ENCODE results near the gene GYPC.
"Not testable (repeated sequence)": the region's sequence is repeated elsewhere in the genome, so short reads cannot be mapped to it uniquely, and the experiment has no call there.

Gene GYPC

GRCh38 chr2:126703311-126703710 lies 47.4 kb downstream of the GYPC start:
- no peak for DNase-seq

- no peak for DNase-seq
Measured at GRCh38 chr2:126704434-126705160, 48.6 kb downstream of the GYPC start.

GRCh38 chr2:126707191-126707590 lies 51.2 kb downstream of the GYPC start:
- no peak for DNase-seq

GRCh38 chr2:126707941-126708340 lies 52.0 kb downstream of the GYPC start:
- no peak for DNase-seq

- no peak for DNase-seq
Measured at GRCh38 chr2:126714191-126714965, 58.4 kb downstream of the GYPC start.

GRCh38 chr2:126715111-126715510 lies 59.2 kb downstream of the GYPC start:
- DNase-seq: no peak

GRCh38 chr2:126715576-126716406 lies 59.8 kb downstream of the GYPC start:
- no peak for DNase-seq

- not testable (repeated sequence) for DNase-seq
Measured at GRCh38 chr2:126717277-126717676, 61.3 kb downstream of the GYPC start.

GRCh38 chr2:126717928-126718327 lies 62.0 kb downstream of the GYPC start:
- no peak for DNase-seq

- DNase-seq: no peak
Measured at GRCh38 chr2:126719191-126719832, 63.4 kb downstream of the GYPC start.

GRCh38 chr2:126719833-126720351 lies 63.9 kb downstream of the GYPC start:
- DNase-seq: no peak

- DNase-seq: no peak
Measured at GRCh38 chr2:126720638-126721037, 64.7 kb downstream of the GYPC start.

GRCh38 chr2:126722081-126722480 lies 66.1 kb downstream of the GYPC start:
- DNase-seq: no peak

- DNase-seq: no peak
Measured at GRCh38 chr2:126722546-126722945, 66.6 kb downstream of the GYPC start.

GRCh38 chr2:126723281-126723815 lies 67.4 kb downstream of the GYPC start:
- DNase-seq: no peak

GRCh38 chr2:126725580-126725979 lies 69.6 kb downstream of the GYPC start:
- DNase-seq: no peak

- DNase-seq: no peak
Measured at GRCh38 chr2:126729896-126730295, 73.9 kb downstream of the GYPC start.

GRCh38 chr2:126730655-126731054 lies 74.7 kb downstream of the GYPC start:
- no peak for DNase-seq

GRCh38 chr2:126731353-126731752 lies 75.4 kb downstream of the GYPC start:
- DNase-seq: no peak

- no peak for DNase-seq
Measured at GRCh38 chr2:126732682-126733245, 76.8 kb downstream of the GYPC start.

GRCh38 chr2:126733795-126734194 lies 77.8 kb downstream of the GYPC start:
- no peak for DNase-seq
